ENCODE measurements around the gene MRFAP1L1.

DNA sequence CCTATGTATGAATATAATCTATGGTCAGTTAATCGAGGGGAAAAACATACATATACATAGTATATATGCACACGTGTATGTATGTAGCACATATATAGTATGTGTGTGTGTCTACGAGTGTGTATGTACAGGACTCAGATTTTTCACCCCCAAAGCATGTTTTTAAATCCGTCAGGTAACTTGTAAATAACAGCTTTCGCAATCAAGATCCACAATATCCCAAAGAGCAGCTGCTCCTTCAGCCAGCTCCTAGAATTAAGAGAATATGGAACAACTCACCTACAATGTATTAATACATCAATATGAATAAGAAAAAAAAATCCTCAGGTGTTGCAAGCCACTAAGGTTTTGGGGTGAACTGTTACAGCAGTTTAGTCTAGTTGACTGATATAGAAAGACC, 3.5 kb downstream of the MRFAP1L1 start:
- TF ChIP-seq, protein P1, sequence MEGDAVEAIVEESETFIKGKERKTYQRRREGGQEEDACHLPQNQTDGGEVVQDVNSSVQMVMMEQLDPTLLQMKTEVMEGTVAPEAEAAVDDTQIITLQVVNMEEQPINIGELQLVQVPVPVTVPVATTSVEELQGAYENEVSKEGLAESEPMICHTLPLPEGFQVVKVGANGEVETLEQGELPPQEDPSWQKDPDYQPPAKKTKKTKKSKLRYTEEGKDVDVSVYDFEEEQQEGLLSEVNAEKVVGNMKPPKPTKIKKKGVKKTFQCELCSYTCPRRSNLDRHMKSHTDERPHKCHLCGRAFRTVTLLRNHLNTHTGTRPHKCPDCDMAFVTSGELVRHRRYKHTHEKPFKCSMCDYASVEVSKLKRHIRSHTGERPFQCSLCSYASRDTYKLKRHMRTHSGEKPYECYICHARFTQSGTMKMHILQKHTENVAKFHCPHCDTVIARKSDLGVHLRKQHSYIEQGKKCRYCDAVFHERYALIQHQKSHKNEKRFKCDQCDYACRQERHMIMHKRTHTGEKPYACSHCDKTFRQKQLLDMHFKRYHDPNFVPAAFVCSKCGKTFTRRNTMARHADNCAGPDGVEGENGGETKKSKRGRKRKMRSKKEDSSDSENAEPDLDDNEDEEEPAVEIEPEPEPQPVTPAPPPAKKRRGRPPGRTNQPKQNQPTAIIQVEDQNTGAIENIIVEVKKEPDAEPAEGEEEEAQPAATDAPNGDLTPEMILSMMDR (IDR thresholded peaks at IDR 0.05) = no peak
- TF ChIP-seq EZH2 (IDR thresholded peaks at IDR 0.05) = no peak

Data from neural progenitor cell (in vitro differentiated cells).